ENCODE results near the gene DUSP22. TPM values are rescaled to one million over a fixed set of nuclear protein-coding genes. Genes with fewer than 3 reads are reported as not detected.

DUSP22 gene
- total RNA-seq, 2 donors from 2014 or later = 33.5 to 35.4 TPM

- Mint-ChIP-seq H3K9me3 (peaks cover 47% of the 10 kb centered on the region), H3K4me1 (no peaks in the 10 kb centered on the region), H3K4me3 (no peak overlapping the region), H3K36me3 (ENCODE audit: low read depth) (peaks cover 2% of the 10 kb centered on the region), H3K27ac (no peak overlapping the region), H3K27me3 (ENCODE audit: insufficient read depth) (no peaks in the 10 kb centered on the region)
- TF ChIP-seq, protein P1, sequence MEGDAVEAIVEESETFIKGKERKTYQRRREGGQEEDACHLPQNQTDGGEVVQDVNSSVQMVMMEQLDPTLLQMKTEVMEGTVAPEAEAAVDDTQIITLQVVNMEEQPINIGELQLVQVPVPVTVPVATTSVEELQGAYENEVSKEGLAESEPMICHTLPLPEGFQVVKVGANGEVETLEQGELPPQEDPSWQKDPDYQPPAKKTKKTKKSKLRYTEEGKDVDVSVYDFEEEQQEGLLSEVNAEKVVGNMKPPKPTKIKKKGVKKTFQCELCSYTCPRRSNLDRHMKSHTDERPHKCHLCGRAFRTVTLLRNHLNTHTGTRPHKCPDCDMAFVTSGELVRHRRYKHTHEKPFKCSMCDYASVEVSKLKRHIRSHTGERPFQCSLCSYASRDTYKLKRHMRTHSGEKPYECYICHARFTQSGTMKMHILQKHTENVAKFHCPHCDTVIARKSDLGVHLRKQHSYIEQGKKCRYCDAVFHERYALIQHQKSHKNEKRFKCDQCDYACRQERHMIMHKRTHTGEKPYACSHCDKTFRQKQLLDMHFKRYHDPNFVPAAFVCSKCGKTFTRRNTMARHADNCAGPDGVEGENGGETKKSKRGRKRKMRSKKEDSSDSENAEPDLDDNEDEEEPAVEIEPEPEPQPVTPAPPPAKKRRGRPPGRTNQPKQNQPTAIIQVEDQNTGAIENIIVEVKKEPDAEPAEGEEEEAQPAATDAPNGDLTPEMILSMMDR (conservative IDR thresholded peaks at IDR 0.05) = no peak
- Histone ChIP-seq H3K27ac (ENCODE audit: low read depth, low read length) (no peak overlapping the region), H3K36me3 (ENCODE audit: control insufficient read depth, insufficient read depth, low read length) (no peaks in the 10 kb centered on the region), H3K27me3 (ENCODE audit: control insufficient read depth, insufficient read depth, low read length, poor library complexity, severe bottlenecking) (no peaks in the 10 kb centered on the region), H3K4me3 (ENCODE audit: low read length) (no peak overlapping the region), H3K4me1 (ENCODE audit: control insufficient read depth, insufficient read depth, low read length) (no peaks in the 10 kb centered on the region), H3K9me3 (ENCODE audit: control insufficient read depth, low read length) (no peaks in the 10 kb centered on the region), H3K9ac (ENCODE audit: extremely low read depth, low read length, poor library complexity, severe bottlenecking) (no peak overlapping the region)
- no peak for DNase-seq
- WGBS, 2 experiments (ENCODE audit: insufficient coverage in 1 of 2, insufficient read length in 1 of 2) = 86 to 92% methylated on average over 13 to 14 of the region's 14 CpGs
Observed at GRCh38 chr6:319177-320131, 27.2 kb downstream of the DUSP22 start.

- Histone ChIP-seq H3K9ac (ENCODE audit: extremely low read depth, low read length, poor library complexity, severe bottlenecking) (no peak overlapping the region), H3K4me1 (ENCODE audit: control insufficient read depth, insufficient read depth, low read length) (no peaks in the 10 kb centered on the region), H3K27ac (ENCODE audit: low read depth, low read length) (no peak overlapping the region), H3K27me3 (ENCODE audit: control insufficient read depth, insufficient read depth, low read length, poor library complexity, severe bottlenecking) (no peaks in the 10 kb centered on the region), H3K4me3 (ENCODE audit: low read length) (no peak overlapping the region), H3K9me3 (ENCODE audit: control insufficient read depth, low read length) (no peaks in the 10 kb centered on the region), H3K36me3 (ENCODE audit: control insufficient read depth, insufficient read depth, low read length) (no peaks in the 10 kb centered on the region)
- DNase-seq = no peak
- peaks cover 41% of the 10 kb centered on the region for H3K9me3 Mint-ChIP-seq
- H3K4me1 Mint-ChIP-seq = no peaks in the 10 kb centered on the region
- TF ChIP-seq, protein P1 (conservative IDR thresholded peaks at IDR 0.05) = no peak
- peaks cover 2% of the 10 kb centered on the region for H3K36me3 Mint-ChIP-seq (ENCODE audit: low read depth)
- H3K27me3 Mint-ChIP-seq (ENCODE audit: insufficient read depth) = no peaks in the 10 kb centered on the region
- H3K27ac Mint-ChIP-seq = no peak overlapping the region
- 89 to 96% methylated on average over 10 to 13 of the region's 13 CpGs for whole genome bisulfite sequencing, 2 experiments (ENCODE audit: insufficient coverage in 1 of 2, insufficient read length in 1 of 2)
- no peak overlapping the region for H3K4me3 Mint-ChIP-seq
Observed at GRCh38 chr6:320351-321157, 28.3 kb downstream of the DUSP22 start.

- no peak overlapping the region for H3K4me3 Mint-ChIP-seq
- H3K27ac ChIP-seq (ENCODE audit: low read depth, low read length) = no peak overlapping the region
- TF ChIP-seq, protein P1 (conservative IDR thresholded peaks at IDR 0.05) = no peak
- H3K4me3 ChIP-seq (ENCODE audit: low read length) = no peak overlapping the region
- no peaks in the 10 kb centered on the region for H3K4me1 Mint-ChIP-seq
- no peak overlapping the region for H3K27ac Mint-ChIP-seq
- H3K9ac ChIP-seq (ENCODE audit: extremely low read depth, low read length, poor library complexity, severe bottlenecking) = no peak overlapping the region
- no peaks in the 10 kb centered on the region for H3K27me3 Mint-ChIP-seq (ENCODE audit: insufficient read depth)
- H3K9me3 Mint-ChIP-seq = peaks cover 37% of the 10 kb centered on the region
- no peaks in the 10 kb centered on the region for H3K4me1 ChIP-seq (ENCODE audit: control insufficient read depth, insufficient read depth, low read length)
- no peak for DNase-seq
- no peaks in the 10 kb centered on the region for H3K9me3 ChIP-seq (ENCODE audit: control insufficient read depth, low read length)
- H3K36me3 ChIP-seq (ENCODE audit: control insufficient read depth, insufficient read depth, low read length) = no peaks in the 10 kb centered on the region
- WGBS, 2 experiments (ENCODE audit: insufficient coverage in 1 of 2, insufficient read length in 1 of 2) = 84 to 93% methylated on average over 1 of the region's 1 CpG
- H3K27me3 ChIP-seq (ENCODE audit: control insufficient read depth, insufficient read depth, low read length, poor library complexity, severe bottlenecking) = no peaks in the 10 kb centered on the region
- H3K36me3 Mint-ChIP-seq (ENCODE audit: low read depth) = peaks cover 2% of the 10 kb centered on the region
Observed at GRCh38 chr6:321158-321438, 28.8 kb downstream of the DUSP22 start.
